GM21529 (cell line): ENCODE results near the gene RCAN2.
"Not testable (repeated sequence)": the region's sequence is repeated elsewhere in the genome, so short reads cannot be mapped to it uniquely, and the experiment has no call there.

Source experiments
- ATAC-seq: cut with Tn5 transposase; IDR thresholded peaks from one replicate; pipeline ENCODE4 v1.9.1; 2021; ENCODE audit not compliant: unreplicated experiment

RCAN2 gene

DNA sequence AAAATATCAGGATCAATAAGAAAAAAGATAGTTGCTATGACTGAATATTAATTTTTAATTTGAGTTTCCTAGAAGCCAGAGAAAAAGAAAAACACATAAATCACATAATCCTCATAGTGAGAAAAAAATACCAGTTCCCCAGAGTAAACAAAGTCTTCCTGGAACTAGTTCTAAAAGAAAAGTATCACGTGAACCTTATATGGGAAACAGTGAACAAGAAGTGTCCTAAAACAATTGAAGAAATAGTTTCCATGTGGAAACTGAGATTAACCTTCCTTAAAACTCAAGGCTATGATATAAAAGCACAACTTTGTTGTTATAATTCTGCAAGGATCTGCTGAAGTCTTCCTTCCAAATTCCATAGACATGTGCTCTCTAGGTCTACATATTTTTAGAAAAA lies 50.6 kb downstream of the RCAN2 start:
- no peak for ATAC-seq

DNA sequence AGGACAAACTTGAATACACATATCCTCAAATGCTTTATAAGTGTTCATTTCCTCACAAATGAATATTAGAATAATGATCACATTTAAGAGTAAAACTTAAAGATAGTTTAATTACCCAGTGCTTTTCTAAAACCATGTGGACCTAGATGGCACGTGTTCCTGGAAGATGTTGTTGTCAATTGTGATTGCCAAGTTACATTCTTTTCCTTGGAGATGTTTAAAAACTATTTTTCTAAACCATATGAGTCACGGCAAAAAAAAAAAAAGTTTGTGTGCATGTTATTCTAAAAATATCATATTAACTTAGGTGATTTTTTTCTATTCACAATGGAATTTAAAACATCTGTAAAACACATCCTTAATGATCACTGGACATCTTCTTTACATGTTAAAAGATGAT lies 51.1 kb downstream of the RCAN2 start:
- no peak for ATAC-seq

DNA sequence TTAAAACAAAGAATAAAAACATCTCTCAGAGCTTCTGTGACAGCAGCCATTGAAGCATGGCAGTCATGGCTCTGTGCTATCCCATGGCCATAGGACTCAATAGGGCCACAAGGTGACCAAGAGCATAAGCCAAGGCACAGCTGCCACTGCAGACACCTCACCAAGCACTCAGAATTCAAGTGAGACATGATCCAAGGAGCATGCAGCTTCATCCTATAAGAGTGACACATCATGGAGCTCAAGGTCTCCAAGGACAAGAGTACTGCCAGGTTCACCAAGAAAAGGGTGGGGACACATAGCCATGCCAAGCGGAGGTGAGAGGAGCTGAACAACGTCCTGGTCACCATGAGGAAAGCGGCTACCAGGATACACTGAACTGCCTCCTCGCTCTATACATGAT lies 53.0 kb downstream of the RCAN2 start:
- ATAC-seq: no peak

DNA sequence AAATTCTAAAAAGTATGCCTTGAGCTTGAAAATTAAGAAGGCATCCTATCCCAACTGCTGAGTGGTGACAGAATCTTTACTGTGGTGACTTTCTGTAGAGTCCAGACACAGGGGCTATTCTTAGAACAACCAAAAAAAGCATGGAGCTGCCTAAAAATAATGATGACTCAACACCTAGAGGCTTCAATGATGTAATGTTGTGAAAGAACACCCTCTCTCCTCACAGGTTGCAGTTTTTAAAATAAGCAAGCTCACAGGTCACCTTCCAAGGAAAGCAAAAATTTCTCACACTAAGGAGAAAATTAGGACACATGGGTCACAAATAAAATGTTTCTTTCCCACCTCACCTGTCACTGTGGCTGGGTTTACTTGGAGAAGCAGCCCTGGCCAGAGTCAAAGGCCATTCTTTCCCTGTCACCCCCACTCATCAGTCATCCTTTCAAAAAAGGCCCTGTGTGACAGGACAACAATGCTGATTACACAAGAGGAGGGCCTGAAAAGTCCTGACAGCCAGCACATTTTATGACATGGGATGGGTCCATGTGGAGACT lies 53.5 kb downstream of the RCAN2 start:
- no peak for ATAC-seq

DNA sequence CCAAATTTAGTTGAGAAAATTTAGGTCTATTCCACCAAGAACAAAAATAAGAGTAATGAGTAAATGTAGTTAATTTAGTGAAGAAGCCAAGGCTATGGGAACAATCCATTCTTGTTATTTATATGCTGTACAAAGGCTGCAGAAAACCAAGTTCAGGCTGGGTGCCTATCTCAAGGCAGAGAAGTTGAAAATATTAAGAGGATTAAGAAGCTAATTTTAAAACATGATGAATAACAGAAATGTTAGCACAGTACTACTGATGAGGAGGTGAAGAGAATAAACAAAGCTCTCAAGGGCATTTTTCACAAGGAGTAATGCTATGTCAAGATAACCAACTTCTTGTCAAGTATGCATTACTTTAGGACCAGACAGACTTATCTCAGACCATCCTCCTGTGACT lies 68.6 kb downstream of the RCAN2 start:
- ATAC-seq: no peak

DNA sequence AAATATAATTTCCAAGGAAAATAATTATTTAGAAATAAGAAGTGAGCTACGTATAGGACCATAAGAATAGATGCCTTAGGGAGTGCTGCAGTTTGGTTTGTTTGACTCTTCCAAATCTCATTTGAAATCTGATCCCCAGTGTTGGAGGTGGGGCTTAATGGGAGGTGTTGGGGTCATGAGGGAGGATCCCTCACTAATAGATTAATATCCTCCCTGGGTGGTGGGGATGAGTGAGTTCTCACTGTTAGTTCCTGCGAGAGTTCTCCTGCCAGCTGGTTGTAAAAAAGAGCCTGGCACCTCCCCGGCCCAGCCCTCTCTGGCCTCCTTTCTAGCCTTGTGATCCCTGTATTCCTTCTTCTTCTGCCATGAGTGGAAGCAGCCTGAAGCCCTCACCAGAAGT lies 69.3 kb downstream of the RCAN2 start:
- ATAC-seq: no peak

DNA sequence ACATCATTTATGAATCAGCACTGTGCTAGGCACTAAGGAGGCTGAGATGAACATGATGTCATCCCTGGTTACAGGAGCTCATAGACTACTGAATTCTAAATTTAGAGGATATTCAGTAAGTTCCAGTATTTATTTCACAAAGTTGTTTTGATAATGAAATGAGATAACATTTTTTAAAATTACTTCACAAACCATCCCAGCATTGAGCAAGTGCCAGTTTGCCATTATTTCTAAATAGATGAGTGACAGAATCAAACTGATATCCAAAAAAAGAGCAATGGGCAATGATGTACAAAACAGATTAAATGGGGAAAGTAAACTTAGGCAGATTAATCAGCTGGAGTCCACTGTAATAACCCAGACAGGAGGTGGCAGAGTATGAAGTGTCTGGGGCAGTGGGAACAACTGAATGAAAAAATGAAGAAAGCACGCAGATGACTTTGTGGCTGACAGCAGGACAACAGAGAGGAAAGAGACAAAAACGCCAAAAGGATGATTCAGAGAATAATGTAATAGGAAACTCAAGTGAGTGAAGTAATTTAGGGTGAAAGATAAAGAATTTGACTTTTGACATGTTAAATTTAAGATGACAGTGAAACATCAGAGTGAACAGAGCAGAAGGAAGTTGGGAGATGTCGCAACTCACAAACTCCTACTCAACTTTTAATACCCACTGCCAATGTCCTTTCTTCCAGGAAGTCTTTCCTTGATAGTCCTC lies 70.2 kb downstream of the RCAN2 start:
- no peak for ATAC-seq

DNA sequence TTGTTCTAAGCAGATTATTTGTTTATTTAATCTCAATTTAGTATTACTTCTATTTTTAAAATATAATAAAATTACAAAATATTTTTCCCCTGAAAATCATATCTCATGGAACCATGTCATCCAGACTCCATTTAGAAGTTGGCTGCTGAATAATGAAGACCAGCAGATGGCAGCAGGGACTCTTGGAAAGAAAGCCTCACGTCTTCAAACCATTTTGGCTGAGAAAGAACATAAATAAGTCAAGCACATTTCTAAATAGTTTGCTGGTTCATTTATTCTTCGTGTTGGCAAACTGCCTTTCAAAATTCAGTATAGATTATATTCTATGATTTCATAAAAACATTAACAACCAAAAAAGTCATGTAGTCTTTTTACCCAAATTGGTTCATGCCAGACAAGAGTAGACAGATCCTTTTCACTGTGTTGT lies 71.7 kb downstream of the RCAN2 start:
- no peak for ATAC-seq

DNA sequence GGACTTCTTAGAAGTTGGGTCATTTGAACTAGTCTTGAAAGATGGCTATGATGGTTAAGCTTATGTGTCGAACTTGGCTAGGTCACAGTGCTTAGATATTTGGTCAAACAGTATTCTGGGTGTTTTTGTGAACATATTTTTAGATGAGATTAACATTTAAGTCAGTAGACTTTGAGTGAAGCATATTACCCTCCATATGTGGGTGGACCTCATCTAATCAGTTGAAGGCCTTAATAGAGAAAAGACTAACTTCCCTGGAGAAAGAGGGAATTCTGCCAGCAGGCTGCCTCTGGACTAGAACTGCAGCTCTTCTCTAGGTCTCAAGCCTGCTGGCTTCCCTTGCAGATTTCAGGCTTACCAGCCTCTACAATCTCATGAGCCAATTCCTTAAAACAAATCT lies 76.9 kb downstream of the RCAN2 start:
- ATAC-seq: no peak

DNA sequence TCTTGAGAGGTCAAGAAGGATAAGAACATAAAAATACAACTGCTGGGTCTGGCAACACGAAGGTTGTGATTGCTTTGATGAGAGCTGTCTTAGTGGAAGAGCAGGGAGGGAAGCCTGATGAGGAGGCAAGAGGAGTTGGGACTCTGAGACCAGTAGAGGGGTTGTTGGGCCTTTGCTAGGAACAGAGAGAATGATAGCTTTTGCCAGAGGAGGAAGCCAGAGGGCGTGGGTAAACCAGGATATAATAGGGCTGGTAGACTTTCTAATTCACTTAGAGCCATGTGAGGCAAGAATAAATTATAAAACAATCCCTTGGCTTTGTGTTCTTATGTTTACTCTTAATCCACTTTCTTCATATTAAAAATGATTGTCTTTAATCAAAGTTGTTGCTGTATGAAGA lies 78.6 kb downstream of the RCAN2 start:
- ATAC-seq: no peak

DNA sequence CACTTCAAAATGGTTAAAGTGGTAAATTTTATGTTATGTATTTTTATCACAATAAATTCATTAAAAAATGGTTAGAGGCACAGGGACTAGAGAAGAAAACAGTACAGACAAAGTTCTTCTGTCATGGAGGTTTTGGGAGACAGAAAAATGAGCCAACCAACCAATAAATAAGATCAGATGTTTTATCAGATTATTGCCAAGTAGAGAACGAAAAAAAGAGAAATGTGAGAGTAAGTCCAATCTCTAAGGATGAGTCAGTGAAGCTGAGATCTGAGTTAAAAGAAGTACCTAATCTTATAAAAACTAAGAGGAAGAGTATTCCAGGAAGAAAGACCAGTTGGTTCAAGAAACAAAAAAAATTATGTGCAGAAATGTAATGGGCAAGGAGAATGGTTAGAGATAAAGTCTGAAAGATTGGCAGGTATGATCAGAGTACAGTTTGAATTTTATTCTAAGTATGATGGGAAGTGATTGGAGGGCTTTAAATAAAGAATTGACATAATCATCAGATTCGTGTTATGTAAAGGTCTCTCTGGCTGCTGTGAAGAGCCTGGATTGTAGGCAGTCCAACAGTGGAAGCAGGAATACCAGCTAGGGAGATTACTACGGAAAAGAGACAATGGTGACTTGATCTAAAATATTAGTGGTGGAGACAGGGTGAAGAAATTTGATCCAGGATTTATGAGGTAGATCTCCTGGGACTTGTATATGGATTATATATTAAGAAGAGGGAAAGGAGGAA lies 79.6 kb downstream of the RCAN2 start:
- ATAC-seq: no peak

DNA sequence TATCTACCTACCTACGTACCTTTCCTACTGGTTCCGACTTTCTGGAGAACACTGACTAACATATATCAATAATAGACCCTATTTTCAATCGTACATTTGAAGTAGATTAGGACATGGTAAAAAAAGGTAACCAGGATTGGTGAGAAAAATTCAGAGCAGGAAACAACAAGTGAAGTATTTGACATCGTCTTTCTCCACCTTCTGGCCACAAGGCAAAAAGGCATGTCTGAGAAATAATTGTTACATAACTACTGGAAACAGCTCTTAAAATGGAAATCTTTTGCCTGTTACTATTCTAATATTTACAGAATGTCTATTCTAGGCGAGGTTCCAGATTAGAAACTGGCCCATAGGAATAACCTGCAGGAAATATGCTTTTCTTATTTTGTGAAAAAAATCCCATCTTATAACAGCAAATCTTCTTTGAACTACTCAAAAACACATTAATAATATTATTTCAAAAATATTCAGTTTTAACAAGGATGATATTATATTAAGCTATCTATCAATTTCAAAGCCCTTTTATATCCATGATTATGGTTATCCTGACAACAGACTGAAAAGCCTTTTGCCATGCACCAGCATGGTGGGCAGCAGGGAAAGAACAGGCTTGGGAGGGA lies 80.8 kb downstream of the RCAN2 start:
- ATAC-seq: no peak

DNA sequence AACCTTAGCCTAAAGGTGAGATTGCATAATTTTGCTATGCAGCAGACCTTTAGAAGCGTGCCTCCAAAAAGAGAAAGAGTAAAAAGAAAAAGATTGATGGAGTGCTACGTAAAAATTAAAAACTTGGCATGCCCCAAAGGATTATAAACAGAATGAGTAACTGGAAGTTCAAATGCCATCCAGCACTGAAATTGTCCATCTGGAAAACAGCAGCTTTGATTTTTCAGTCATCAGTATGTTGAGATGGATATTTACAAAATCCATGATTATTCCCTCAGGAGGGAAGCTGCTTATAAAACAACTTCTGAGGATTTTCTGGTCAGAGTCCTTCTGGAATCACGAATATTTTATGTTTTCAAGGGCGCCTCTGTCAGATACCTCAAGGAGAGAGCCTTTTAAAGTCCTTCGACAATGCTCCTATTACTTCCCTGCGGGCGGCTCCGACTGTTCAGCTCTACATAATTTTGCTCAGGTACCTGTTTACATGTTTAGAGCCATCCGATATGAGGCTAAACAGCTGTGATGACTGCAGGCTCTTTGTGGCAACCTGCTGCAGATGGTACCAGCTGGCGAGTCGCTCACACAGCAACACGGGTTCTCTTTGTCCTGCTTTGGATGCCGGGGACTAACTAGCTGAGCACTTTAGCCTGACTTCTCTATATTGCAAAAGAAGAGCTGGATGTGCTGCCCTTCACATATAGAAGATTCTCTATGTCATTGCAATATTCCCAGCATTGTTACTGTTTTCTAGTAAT lies 83.3 kb downstream of the RCAN2 start:
- ATAC-seq: no peak

DNA sequence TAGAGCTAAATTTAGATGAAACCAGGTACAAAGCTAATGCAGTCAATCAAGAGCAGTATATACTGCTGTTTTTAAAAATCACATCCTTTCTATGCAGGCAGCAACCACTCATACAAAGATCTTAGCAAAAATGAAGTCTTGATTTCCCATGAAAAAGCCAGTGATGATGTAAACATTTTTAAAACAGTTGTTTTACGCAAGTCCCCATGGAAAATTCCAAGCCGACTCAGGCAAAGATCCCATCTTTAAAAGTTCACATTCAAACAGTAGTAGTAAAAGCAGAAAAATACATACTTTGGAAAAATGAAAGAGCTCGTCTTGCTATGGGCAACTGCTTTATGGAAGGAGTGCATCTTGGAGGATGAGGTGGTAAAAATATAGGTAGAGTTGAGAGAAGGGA lies 84.0 kb downstream of the RCAN2 start:
- no peak for ATAC-seq

DNA sequence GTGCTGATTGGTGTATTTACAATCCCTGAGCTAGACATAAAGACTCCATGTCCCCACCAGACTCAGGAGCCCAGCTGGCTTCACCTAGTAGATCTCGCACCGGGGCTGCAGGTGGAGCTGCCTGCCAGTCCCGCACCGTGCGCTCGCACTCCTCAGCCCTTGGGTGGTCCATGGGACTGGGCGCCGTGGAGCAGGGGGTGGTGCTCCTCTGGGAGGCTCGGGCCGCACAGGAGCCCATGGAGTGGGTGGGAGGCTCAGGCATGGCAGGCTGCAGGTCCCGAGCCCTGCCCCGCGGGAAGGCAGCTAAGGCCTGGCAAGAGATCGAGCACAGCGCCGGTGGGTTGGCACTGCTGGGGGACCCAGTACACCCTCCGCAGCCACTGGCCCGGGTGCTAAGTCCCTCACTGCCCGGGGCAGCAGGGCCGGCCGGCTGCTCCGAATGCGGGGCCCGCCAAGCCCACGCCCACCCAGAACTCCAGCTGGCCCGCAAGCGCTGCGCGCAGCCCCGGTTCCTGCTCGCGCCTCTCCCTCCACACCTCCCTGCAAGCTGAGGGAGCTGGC lies 85.5 kb downstream of the RCAN2 start:
- not testable (repeated sequence) for ATAC-seq

DNA sequence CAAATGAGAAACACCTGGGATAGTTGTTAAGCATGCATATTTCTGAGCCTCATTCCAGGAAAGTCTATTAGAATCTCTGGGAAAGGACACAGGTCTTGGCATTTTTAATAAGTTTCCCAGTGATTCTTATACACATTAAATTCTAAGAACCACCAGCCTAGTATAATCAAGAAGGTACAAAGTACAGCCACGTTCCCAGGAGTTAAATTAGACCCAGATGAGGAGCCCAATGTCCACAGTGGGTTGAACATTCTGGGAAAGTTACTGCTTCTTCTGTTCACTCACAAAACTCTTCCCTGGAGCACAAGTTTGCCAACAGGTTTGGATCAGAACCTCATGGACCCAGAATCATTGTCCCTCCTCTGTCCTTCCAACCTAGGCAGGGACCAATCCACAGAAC lies 90.4 kb downstream of the RCAN2 start:
- ATAC-seq: no peak

DNA sequence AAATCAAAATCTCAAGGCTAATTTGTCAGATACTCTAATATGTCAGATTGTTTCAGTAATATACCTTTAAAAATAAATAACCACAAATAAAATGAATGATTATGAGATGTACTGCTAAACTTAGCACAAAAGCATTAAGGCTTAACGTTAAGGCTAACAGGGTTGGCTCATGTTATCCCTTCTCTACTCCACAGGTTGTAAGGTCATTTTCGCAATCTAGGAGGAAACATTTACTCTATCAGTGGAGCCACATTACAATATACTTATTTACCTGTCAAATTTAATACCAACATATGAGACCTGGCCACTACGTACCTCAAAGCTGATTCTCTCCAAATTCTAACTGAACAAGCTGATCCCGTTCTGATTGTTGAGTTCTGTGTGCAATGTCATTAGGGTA lies 95.7 kb downstream of the RCAN2 start:
- ATAC-seq: no peak

DNA sequence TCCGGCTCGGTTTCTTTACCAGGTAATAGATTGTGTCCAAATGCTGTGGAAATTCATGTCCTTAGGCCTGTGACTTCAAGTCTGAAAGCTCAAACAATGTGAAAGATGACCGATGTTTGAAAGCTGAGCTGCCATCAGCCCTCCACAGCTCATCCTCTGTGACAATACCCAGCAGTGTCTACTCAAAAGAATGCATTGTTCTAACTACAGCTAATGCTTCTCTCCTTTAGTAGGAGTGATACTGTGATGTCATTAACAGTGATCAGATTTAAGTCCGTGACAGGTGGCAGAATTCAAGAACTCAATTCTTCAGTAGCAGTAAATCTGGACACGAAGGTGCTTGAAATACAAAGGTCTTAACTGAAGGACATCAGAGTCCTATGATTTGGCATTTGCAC lies 97.3 kb downstream of the RCAN2 start:
- no peak for ATAC-seq

DNA sequence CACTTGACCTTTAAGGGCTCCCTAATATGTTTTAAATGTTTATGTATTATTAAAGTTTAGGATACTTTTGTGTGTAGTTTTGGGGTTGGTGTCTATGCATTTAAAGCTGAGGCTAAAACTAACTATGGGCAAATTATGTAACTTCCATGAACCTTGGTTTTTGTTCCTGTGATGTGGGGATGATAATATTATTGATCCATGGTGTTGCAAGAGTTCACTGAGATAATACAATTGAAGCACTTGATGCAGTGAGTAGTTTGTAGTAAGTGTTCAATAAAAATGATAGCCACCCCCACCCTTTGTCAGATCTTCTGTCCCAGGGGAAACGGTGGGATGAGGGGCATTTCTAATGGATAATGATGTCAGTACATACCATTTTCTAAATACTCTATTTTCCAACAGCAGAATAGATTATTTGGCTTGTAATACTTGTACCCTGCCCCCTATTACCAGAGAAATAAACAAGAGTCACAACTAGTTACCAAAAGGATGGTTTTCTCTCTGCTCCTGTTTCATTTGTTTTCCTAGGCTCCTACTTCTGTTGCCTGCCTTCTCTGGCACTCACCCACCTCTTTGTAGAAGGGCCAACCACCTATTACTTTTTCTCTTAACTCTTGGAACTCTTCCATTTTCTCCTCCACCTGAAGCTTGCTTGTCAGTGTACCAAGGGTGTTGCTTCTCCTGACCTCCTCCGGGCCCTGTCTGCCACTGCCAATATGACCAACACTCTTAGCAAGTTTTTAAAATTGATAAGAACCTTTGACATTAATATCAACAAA lies 97.9 kb downstream of the RCAN2 start:
- ATAC-seq: no peak

DNA sequence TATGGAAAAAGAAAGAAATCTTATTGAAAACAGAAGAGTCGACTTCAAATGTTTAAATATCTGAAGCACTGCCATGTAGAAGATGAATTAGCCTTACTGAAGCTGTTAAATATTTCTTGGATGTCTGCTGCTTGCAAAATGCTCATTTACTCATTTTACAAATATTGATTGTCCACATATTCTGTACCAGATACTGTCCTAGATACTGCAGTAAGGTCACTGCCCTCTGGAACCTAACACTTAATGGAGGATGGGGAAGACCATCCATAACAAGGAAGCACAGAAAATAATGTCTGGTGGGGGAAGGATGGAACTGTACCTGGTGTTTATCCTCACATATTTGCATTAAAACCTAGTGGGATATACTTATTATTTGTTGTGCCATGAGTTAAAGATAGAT lies 99.0 kb downstream of the RCAN2 start:
- ATAC-seq: no peak
